GM21723 (cell line): ENCODE measurements around the gene HSPBP1.

Experiments
- ATAC-seq: cut with Tn5 transposase; IDR thresholded peaks from one replicate; pipeline ENCODE4 v1.9.1; 2021; ENCODE audit warnings: mild to moderate bottlenecking, moderate library complexity; ENCODE audit not compliant: unreplicated experiment

The HSPBP1 gene

GRCh38 chr19:55223291-55224037 is 56.4 kb downstream of the HSPBP1 start:
- ATAC-seq, result no peak

- no peak for ATAC-seq
Measured at GRCh38 chr19:55220525-55220924, 59.4 kb downstream of the HSPBP1 start.

- ATAC-seq, result no peak
Measured at GRCh38 chr19:55216461-55217198, 63.3 kb downstream of the HSPBP1 start.

- ATAC-seq, result no peak
Measured at GRCh38 chr19:55213547-55213946, 66.4 kb downstream of the HSPBP1 start.

GRCh38 chr19:55212447-55212846 is 67.5 kb downstream of the HSPBP1 start:
- no peak for ATAC-seq
